HUES64 (cell line): ENCODE data around the gene CORO6.
A peak's percentile ranks its signal among the peaks of the same experiment; 100 is the strongest.

Experiments
- H3K27ac ChIP-seq: 2 replicates; pipeline ENCODE4 v1.7.0; 2013; ENCODE audit warnings: low read depth, low read length, inconsistent platforms
- H3K27me3 ChIP-seq: 2 replicates; pipeline ENCODE4 v1.6.1; 2013; ENCODE audit warnings: mild to moderate bottlenecking, low read length; ENCODE audit not compliant: insufficient read depth
- H3K36me3 ChIP-seq: 2 replicates; pipeline ENCODE4 v1.6.1; 2013; ENCODE audit warnings: mild to moderate bottlenecking, low read length; ENCODE audit not compliant: insufficient read depth
- H3K4me1 ChIP-seq: 2 replicates; pipeline ENCODE4 v1.6.1; 2013; ENCODE audit warnings: mild to moderate bottlenecking, low read length, moderate library complexity; ENCODE audit not compliant: insufficient read depth
- H3K4me3 ChIP-seq: 2 replicates; pipeline ENCODE4 v1.5.1; 2013; ENCODE audit warnings: mild to moderate bottlenecking, low read length, moderate library complexity
- H3K9ac ChIP-seq: 2 replicates; pipeline ENCODE4 v1.6.1; 2013; ENCODE audit warnings: mild to moderate bottlenecking, low read depth, low read length
- H3K9me3 ChIP-seq: 2 replicates; pipeline ENCODE4 v1.6.1; 2013; ENCODE audit warnings: low read depth, low read length; ENCODE audit not compliant: insufficient read depth
- WGBS: fragments of 150-250, 120-280 bp; methylation state at CpG from one replicate; pipeline ENCODE4 v1.1.7; 2013; ENCODE audit warnings: missing lambda C conversion rate; 5-methylcytosine and 5-hydroxymethylcytosine counted together

CORO6 gene

DNA sequence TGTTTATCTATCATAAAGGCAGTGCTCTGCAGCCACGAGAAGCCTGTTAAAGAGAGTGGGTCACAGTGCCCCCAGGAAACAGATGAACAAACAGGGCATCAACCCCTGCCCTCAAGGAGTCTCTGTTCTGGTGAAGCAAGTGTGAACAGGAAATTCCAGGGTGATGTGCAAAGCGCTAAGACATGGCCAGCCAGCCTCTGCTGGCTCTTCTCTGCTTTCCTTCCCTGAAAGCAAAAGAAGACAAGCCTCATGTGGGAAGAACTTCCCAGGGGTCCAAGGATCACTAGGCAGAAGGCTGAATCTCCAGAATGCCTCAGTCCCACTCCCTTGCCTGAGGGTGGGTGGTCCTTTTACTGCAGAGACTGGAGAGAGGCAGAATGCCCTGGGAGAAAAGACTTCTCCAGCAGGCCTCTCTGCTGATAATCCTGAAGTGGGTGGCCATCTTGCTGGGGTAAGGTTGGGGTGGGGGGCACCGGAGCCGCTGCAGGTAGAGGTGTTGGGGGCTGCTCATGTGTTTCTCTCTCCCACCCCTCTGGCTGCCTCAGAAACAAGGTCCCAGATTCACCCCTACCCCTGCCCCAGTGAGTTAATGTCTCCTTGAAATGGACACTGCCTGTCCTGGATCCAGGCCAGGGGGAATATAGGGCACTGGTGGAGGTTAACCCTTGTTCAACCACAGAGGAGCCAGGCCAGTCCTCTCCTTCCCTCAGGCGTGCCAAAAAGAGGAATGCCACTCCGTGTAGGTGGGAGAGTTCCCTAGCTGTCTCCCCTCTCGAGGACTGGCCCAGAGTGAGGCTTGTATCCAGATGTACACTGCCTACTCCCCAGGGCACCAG is 27.4 kb downstream of the CORO6 start:
- H3K36me3 ChIP-seq = no peaks in the 10 kb centered on the region
- no peak overlapping the region for H3K4me3 ChIP-seq
- H3K9ac ChIP-seq = no peak overlapping the region
- no peaks in the 10 kb centered on the region for H3K9me3 ChIP-seq
- no peak overlapping the region for H3K27ac ChIP-seq
- WGBS = 64% methylated on average over 5 of the region's 7 CpGs
- peaks cover 13% of the 10 kb centered on the region for H3K27me3 ChIP-seq
- H3K4me1 ChIP-seq = peaks cover 32% of the 10 kb centered on the region

DNA sequence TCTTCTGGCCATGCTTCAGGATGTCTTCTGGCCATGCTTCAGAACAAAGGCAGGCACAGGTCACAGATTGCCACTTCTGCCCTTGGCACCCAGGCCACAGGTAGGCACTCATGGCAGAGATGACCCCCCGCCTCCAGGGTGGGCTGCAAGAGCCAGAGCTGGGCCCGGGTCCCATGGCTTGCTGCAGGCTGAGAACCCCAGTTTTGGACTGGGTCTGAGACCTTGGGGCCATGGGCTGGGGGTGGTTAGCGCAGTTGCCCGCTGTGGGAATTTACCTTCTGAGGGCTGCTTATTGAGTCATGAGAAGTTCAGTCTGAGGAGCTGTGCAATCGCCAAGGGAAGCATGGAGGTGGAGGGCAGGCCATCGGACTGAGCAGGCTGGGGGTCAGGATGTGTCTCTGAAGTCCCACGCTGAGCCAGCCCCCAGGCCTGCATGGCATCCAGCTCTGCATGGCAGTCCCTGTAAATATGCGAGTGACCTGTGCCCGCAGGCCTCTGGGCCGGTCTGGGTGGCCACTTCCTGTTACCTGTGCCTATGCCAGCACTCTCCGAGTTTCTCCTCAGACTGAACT is 28.1 kb downstream of the CORO6 start:
- WGBS = 86% methylated on average over 11 of the region's 11 CpGs
- no peak overlapping the region for H3K9ac ChIP-seq
- peak overlapping the region; percentile 62; the same call in 1 of the 2 replicates for H3K4me3 ChIP-seq
- H3K9me3 ChIP-seq = no peaks in the 10 kb centered on the region
- peaks cover 19% of the 10 kb centered on the region for H3K27me3 ChIP-seq
- no peaks in the 10 kb centered on the region for H3K36me3 ChIP-seq
- peaks cover 39% of the 10 kb centered on the region for H3K4me1 ChIP-seq
- no peak overlapping the region for H3K27ac ChIP-seq

DNA sequence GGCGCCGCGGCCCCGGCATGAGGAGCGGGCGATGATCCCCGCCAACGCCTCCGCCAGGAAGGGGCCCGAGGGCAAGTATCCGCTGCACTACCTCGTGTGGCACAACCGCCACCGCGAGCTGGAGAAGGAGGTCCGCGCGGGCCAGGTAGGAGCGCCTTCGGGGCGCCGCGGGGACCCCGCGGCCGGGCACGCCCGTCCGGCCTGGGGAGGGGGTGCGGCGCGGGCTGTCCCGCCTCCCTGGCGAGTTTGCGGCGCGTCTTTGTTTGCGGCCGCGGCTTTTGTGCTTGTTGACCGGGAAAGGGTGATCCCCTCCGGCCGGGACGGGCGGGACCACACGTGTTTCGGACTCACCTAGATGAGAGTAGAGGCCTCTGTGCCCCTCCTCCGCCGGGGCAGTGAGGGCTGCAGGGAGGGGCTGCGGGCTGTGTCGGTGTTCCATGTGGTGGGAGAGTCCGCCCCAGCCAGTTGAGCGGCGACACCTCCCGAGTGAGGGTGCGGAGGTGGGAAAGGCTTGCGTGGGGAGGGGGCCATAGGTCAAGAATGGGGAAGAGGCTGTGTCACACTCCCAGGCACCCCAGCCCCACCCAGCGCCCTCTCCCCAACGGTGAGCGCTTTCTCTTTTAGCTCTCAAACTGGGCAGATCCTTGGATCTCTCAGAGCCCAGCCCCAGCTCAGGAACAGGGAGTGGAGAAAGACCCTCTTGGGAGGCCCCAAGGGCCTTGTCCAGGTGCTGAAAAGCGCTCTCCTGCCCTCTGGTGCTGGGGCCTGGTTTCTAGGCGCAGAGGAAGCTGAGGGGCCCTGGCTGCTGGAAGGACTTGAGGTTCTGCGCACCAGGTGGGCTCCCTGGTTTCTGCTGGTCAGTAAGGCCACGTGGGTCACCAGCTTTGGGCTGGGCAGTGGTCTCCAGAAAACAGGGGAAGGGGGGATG is 28.9 kb downstream of the CORO6 start:
- H3K4me3 ChIP-seq = peak overlapping the region; percentile 62
- no peak overlapping the region for H3K27ac ChIP-seq
- peaks cover 39% of the 10 kb centered on the region for H3K4me1 ChIP-seq
- H3K36me3 ChIP-seq = no peaks in the 10 kb centered on the region
- peaks cover 19% of the 10 kb centered on the region for H3K27me3 ChIP-seq
- WGBS = 2% methylated on average over 62 of the region's 64 CpGs
- H3K9ac ChIP-seq = no peak overlapping the region
- no peaks in the 10 kb centered on the region for H3K9me3 ChIP-seq

DNA sequence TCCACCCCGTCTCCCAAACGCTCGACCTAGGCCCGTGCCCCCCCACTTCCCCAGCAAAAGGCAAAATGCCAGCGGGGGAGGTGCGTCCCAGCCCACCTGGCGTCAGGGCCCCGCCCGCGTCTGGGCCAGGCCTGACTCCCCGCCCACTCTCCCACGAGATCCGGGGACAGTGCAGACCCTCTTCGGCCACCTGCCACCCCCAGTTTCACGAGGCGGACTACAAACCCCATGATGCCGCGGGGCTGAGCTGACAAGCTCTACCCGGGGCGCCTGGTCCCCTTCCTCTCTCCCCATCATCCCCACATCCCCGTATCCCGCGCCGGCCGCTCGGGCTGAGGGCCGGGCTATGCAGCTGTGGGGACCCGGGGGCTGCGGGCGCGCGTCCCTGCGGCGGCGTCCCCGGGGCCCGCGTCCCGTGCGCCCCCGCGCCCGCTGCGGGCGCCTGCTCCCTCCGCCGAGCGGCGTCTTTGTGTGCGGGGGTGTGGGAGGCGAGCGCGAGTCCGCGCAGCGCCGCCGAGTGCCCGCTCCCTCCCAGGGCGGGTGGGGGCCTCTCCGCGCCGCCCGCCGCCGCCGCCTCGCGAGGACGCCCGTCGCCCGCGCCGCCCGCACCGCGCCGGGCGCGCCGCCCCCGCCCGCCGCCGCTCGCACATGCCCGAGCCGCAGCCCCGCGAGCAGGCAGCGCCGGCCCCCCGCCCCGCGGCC is 29.7 kb downstream of the CORO6 start, which contains the start of gene ANKRD13B:
Gene ANKRD13B (plus strand): TSS at position 283 of the 702 bp plus-strand sequence. CDS start 490 bp downstream, outside the sequence.
- Histone ChIP-seq H3K4me3 (peak within 1 kb of the TSS; percentile 66), H3K36me3 (no peaks in the 10 kb centered on the region), H3K9ac (no peak within 1 kb of the TSS), H3K27me3 (peaks cover 22% of the 10 kb centered on the region), H3K27ac (peak within 1 kb of the TSS; percentile 56; the same call in 1 of the 2 replicates), H3K9me3 (no peaks in the 10 kb centered on the region), H3K4me1 (peaks cover 40% of the 10 kb centered on the region)
- WGBS = under 1% methylated on average over 96 of the region's 96 CpGs

DNA sequence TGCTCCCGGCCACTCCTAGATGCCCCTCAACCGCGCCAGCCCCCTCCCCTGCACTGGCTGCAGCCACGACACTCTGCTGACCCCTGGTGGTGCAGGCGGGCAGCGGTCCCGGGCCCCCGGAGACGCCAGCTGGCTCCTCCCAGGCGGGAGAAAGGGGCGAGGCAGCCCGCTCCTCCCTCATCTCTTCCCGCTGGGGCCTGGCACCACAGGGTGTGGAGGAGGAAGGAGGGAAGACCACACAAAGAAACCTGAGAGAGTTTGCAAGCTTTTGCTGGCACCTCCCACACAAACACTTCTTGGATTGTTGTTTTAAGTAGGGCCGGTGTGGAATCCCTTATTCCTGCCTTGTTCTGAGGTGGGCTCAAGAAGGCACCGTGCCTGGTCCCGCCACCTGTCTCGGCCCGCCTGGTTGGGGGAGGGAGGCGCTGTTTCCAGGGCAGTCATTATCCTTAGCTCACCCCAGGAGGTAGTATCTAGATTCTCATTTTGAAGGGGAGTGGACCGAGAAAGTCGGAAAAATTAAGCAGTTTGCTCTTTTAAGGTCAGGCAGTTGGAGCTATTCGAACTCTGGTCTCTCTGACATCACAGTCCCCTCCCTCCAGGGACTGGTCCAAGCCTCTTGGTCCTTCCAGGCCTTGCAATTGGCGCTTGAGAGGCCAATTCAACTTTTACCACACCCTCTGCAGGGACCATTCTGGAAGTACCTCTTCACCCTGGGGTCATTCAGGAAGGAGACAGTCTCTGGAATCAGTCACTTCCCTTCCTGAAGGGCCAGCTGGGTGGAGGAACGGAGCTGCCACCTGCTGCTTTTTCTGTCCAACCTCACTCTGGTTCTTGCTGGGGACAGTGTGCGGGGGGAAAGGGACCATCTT is 30.7 kb downstream of the CORO6 start:
- peak overlapping the region; percentile 56; the same call in 1 of the 2 replicates for H3K27ac ChIP-seq
- no peaks in the 10 kb centered on the region for H3K36me3 ChIP-seq
- H3K9ac ChIP-seq = peak overlapping the region; percentile 59
- WGBS = 3% methylated on average over 18 of the region's 25 CpGs
- peaks cover 22% of the 10 kb centered on the region for H3K27me3 ChIP-seq
- peak overlapping the region; percentile 66 for H3K4me3 ChIP-seq
- H3K9me3 ChIP-seq = no peaks in the 10 kb centered on the region
- peaks cover 34% of the 10 kb centered on the region for H3K4me1 ChIP-seq

DNA sequence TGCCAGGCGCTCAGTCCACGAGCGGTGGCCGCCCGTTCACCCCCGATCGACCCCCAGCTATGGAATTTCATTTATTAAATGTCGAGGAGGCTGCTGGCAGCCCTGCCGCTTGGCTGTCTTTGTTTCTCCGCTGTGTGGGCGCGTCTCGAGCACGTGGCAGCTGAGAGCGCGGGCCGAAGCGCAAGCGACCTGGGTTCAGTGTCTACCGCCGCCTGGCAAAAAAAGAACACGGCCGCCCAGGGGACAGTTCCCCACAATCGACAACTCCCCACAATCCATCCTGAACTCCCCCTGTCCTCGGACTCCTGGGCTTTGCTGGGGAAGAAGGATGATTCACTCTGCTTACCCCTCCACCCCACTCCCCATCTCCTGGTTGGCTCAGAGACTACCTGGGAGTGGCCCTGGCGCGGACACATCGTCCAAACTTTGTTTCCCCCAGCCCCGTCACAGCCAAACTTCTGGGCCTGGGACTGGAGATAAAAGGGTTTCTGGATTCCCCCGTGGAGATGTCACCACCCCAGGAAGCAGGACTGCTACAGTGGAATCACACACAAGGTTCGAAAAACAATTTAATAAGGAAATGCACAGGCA is 31.5 kb downstream of the CORO6 start:
- WGBS = under 1% methylated on average over 31 of the region's 31 CpGs
- Histone ChIP-seq H3K27ac (0 out of 2 replicates have a peak overlapping the region, but pooled peaks have one; percentile 31), H3K9me3 (no peaks in the 10 kb centered on the region), H3K4me1 (peaks cover 31% of the 10 kb centered on the region), H3K4me3 (peak overlapping the region; percentile 66), H3K9ac (peak overlapping the region; percentile 59), H3K27me3 (peaks cover 22% of the 10 kb centered on the region), H3K36me3 (no peaks in the 10 kb centered on the region)

DNA sequence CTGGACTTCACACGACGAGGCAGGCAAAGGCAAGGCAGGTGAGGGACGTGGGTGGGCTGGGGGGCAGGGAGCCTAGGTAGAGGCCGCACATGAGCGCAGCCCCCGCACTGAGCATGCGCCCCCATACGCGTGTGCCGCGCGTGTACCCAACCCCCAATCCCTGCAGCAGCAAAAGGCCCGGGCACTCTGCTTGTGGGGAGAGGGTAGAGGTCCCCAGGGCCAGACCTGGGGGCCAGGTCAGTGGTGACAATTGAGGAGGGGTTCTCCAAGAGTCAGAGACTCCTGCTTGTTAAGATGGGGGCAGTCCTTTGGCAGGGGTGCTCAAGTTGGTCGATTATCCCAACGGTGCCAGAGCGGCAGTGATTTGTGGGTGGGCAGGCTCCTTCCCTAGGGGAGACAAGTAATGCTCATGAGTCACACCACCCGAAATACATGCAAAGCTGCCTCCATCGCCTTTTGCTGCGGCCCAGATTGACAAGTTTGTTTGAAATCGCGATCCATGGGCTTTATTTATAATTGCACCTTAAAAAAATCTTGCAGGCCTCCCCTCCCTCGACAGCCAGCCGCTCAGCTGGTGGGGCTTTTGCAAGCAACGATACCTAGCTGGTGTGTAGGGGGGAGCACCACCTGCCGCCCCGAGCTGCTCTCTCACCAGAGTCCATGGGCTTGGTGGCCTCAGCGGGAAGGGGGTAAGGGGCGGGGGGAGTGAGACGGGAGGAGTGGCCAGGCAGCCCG is 32.1 kb downstream of the CORO6 start:
- peak overlapping the region; percentile 59 for H3K9ac ChIP-seq
- H3K36me3 ChIP-seq = no peaks in the 10 kb centered on the region
- WGBS = 19% methylated on average over 30 of the region's 30 CpGs
- no peaks in the 10 kb centered on the region for H3K9me3 ChIP-seq
- H3K27ac ChIP-seq = 0 out of 2 replicates have a peak overlapping the region, but pooled peaks have one; percentile 31
- peak overlapping the region; percentile 66 for H3K4me3 ChIP-seq
- H3K4me1 ChIP-seq = peaks cover 35% of the 10 kb centered on the region
- peaks cover 22% of the 10 kb centered on the region for H3K27me3 ChIP-seq

DNA sequence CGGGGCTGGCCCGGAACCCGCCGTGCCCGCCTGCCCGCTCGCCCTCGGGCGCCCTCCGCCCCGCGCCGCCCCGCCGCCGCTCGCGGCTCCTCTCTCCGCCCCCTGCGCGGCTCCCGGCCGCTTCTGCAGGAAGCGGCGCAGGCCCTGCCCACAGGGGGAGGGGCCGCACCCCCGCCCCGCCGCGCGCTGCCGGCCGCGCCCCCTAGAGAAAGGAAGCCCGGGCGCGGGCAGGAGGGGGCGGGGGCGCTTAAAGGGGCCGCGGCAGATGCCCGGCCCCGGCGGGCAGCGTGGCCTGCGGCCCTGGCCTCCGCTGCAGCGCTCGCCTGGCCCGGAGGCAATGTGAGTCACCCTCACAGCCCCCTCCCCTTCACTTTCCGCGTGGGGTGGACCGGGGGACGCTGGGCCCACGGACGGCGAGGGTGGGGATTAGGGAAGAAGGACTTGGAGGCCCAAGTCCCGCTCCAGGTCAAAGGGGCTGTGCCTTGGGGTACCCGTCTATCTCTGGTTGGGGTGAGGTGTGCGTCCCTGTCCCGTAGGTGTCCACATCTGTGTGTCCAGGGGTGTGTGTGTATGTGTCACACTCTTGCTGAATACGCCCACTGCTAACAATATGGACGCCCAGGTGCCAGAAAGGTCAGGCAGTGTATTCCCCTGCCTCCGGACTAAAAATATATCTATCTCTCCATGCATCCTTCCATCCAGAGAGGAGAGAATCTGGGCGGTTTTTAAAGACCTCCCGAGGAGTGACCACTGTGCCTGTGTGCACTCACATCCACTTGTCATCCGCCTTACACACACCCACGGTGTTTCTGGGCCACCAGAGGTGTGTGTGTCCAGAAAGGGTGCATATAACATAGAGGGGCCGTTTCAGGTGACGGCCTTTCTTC is 32.9 kb downstream of the CORO6 start, which contains the start of gene GIT1:
Gene GIT1 (minus strand): TSS at position 125 of the 887 bp plus-strand sequence. CDS start 270 bp downstream, outside the sequence.
- Histone ChIP-seq H3K4me1 (peaks cover 39% of the 10 kb centered on the region), H3K4me3 (peak within 1 kb of the TSS; percentile 66), H3K27me3 (peaks cover 22% of the 10 kb centered on the region), H3K27ac (no peak within 1 kb of the TSS), H3K9ac (peak within 1 kb of the TSS; percentile 59), H3K9me3 (no peaks in the 10 kb centered on the region), H3K36me3 (no peaks in the 10 kb centered on the region)
- WGBS = 8% methylated on average over 67 of the region's 70 CpGs
